H1 (cell line): Measurements from ENCODE around the gene ERG28. TPM values are rescaled to one million over a fixed set of nuclear protein-coding genes. Genes with fewer than 3 reads are reported as not detected.

Experiments
- ATF2 ChIP-seq: IDR thresholded peaks from 2 replicates; pipeline ENCODE4 v1.6.1; 2012; ENCODE audit warnings: low read length, inconsistent platforms
- CBX8 ChIP-seq: fragments of 300-800, 300-1000 bp; sonication (generic); IDR thresholded peaks from 2 replicates; pipeline ENCODE4 v1.7.1; 2016; ENCODE audit warnings: low read depth, low read length, borderline replicate concordance
- CHD7 ChIP-seq: fragments of 300-600 bp; sonication (generic); IDR thresholded peaks from 2 replicates; pipeline ENCODE4 v1.7.1; 2012; ENCODE audit warnings: low read length, moderate library complexity, mild to moderate bottlenecking, inconsistent platforms; ENCODE audit not compliant: insufficient replicate concordance
- EGR1 ChIP-seq: IDR thresholded peaks from 2 replicates; pipeline ENCODE4 v1.6.1; 2011; ENCODE audit warnings: low read depth, low read length, borderline replicate concordance
- KDM4A ChIP-seq: IDR thresholded peaks from one replicate; pipeline ENCODE4 v1.7.1; 2012; ENCODE audit warnings: low read depth, mild to moderate bottlenecking, moderate library complexity, low read length, inconsistent platforms; ENCODE audit not compliant: severe bottlenecking
- KDM5A ChIP-seq: fragments of 200-600 bp; IDR thresholded peaks from 2 replicates; pipeline ENCODE4 v1.7.1; 2012; ENCODE audit warnings: mild to moderate bottlenecking, low read length, inconsistent platforms, mixed read lengths
- SP1 ChIP-seq: IDR thresholded peaks from 2 replicates; pipeline ENCODE4 v1.6.1; 2011; ENCODE audit warnings: low read depth, low read length
- TAF1 ChIP-seq: IDR thresholded peaks from 2 replicates; pipeline ENCODE4 v1.6.1; 2011; ENCODE audit warnings: mild to moderate bottlenecking, low read depth, low read length
- polyA plus RNA-seq, 7 experiments: library from polyadenylated mRNA; depleted of rRNA in 3 of 7; stranded (reverse) in 5 of 7; unstranded in 2 of 7; fragments of >200 nt in 5 of 7; fragments of 200-250 nt in 2 of 7; gene quantifications; 1 replicate in 5 of 7; 2 replicates in 1 of 7; 4 replicates in 1 of 7; pipeline versions ENCODE4 v1.2.1 to v1.2.3, GENCODE V29; 2011 to 2013; ENCODE audit warnings: missing spikeins in 2 of 7, mixed read lengths in 2 of 7
- total RNA-seq: library from RNA; stranded (reverse); fragmentation: NEBNext Ultra II Directional; extraction: Animal tissue kit (Norgen Biotek cat#: 25700); gene quantifications from 2 replicates; pipeline ENCODE4 v1.2.1, GENCODE V29; 2021

Gene ERG28
- total and polyA plus RNA-seq, 2 of the 8 experiments (the other 6 are each of a cell fraction or from before 2014, with no cell fraction given), result 32.6 to 56.7 TPM

- TF ChIP-seq CHD7 (no peak), TAF1 (peak; percentile 74), CBX8 (no peak), KDM5A (no peak), ATF2 (no peak), EGR1 (no peak), KDM4A (no peak), SP1 (peak; percentile 68)
These were observed 29.8 kb downstream of the ERG28 start (continued) for GRCh38 chr14:75630695-75631452.
